GM20000 (cell line): ENCODE data around the gene TBCEL.
A peak's percentile ranks its signal among the peaks of the same experiment; 100 is the strongest.

Experiments
- DNase-seq: peaks from one replicate; pipeline ENCODE4 v3.0.0; 2012; ENCODE audit warnings: low spot score
- TF ChIP-seq, protein P1 (sequence below): IDR thresholded peaks from 2 replicates; pipeline ENCODE4 v1.5.1; 2012; ENCODE audit warnings: mild to moderate bottlenecking, control low read depth; ENCODE audit errors: extremely low read depth, missing control alignments

The TBCEL gene

GRCh38 chr11:121054266-121054665 lies 30.4 kb downstream of the TBCEL start:
- TF ChIP-seq, protein P1, sequence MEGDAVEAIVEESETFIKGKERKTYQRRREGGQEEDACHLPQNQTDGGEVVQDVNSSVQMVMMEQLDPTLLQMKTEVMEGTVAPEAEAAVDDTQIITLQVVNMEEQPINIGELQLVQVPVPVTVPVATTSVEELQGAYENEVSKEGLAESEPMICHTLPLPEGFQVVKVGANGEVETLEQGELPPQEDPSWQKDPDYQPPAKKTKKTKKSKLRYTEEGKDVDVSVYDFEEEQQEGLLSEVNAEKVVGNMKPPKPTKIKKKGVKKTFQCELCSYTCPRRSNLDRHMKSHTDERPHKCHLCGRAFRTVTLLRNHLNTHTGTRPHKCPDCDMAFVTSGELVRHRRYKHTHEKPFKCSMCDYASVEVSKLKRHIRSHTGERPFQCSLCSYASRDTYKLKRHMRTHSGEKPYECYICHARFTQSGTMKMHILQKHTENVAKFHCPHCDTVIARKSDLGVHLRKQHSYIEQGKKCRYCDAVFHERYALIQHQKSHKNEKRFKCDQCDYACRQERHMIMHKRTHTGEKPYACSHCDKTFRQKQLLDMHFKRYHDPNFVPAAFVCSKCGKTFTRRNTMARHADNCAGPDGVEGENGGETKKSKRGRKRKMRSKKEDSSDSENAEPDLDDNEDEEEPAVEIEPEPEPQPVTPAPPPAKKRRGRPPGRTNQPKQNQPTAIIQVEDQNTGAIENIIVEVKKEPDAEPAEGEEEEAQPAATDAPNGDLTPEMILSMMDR, result no peak
- DNase-seq, result no peak

GRCh38 chr11:121055076-121055475 lies 31.2 kb downstream of the TBCEL start:
- no peak for DNase-seq
- TF ChIP-seq, protein P1, result no peak

DNA sequence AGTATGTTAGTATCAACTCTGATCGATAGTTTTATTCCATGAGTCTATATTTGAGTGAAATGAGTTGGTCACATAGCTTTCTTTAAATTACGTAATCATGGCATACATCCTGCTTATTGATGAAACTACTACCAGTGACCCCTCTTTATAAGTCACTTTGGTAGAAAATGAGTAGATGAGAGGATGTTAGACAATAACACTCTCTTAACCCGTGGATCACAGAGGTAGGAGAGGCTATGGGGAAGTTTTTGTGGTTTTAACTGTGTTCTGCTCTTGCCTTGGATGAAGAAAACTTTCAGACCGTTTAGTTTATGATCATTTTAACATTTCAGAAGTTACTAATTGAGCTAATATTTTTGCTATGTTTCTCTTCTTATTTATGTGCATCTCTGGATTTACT lies 34.0 kb downstream of the TBCEL start:
- TF ChIP-seq, protein P1, result no peak
- no peak for DNase-seq

- no peak for DNase-seq
- TF ChIP-seq, protein P1, result no peak
These were observed 35.0 kb downstream of the TBCEL start for GRCh38 chr11:121058941-121059340.

GRCh38 chr11:121059605-121060004 lies 35.7 kb downstream of the TBCEL start:
- TF ChIP-seq, protein P1, result no peak
- DNase-seq, result peak; percentile 42

- DNase-seq, result no peak
- TF ChIP-seq, protein P1, result no peak
These were observed 39.8 kb downstream of the TBCEL start for GRCh38 chr11:121063728-121064127.

- TF ChIP-seq, protein P1, result no peak
- DNase-seq, result no peak
These were observed 42.7 kb downstream of the TBCEL start for GRCh38 chr11:121066623-121067022.
